ENCODE results near the gene RAB3GAP1.

DNA sequence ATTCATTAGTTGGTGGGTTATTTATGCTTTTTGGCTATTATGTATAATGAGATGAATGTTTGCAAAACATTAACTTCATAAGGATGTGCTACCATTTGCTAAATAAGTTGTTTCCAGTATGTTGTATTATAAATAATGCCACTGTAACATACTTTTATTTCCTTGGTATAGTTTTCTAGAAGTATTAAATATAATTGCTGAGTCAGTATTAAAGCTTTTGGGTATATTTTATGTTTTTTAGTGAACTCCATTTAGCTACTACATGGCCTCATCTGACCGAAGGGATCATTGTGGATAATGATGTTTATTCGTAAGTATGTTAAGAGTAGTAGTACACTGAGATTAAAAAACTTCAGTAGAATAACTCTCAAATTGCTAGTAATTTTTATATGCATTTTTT, 73.8 kb downstream of the RAB3GAP1 start:
- TF ChIP-seq, protein P1, sequence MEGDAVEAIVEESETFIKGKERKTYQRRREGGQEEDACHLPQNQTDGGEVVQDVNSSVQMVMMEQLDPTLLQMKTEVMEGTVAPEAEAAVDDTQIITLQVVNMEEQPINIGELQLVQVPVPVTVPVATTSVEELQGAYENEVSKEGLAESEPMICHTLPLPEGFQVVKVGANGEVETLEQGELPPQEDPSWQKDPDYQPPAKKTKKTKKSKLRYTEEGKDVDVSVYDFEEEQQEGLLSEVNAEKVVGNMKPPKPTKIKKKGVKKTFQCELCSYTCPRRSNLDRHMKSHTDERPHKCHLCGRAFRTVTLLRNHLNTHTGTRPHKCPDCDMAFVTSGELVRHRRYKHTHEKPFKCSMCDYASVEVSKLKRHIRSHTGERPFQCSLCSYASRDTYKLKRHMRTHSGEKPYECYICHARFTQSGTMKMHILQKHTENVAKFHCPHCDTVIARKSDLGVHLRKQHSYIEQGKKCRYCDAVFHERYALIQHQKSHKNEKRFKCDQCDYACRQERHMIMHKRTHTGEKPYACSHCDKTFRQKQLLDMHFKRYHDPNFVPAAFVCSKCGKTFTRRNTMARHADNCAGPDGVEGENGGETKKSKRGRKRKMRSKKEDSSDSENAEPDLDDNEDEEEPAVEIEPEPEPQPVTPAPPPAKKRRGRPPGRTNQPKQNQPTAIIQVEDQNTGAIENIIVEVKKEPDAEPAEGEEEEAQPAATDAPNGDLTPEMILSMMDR (IDR thresholded peaks at IDR 0.05; ENCODE audit: insufficient read depth, low read depth, low read length) = no peak
- no peak for TF ChIP-seq EZH2 (IDR thresholded peaks at IDR 0.05; ENCODE audit: insufficient read depth, low read length)
